Duodenal mucosa (tissue), 2 donors: Measurements from ENCODE around the gene PDLIM7.

Experiments used
- H3K27ac ChIP-seq: one replicate; pipeline ENCODE4 v1.7.0; 2013; ENCODE audit warnings: low read depth, low read length
- H3K27me3 ChIP-seq, 2 donors: one replicate each; pipeline ENCODE4 v1.7.0; 2013; ENCODE audit warnings: low read length in 2 of 2, control low read depth in 1 of 2; ENCODE audit not compliant: insufficient read depth in 2 of 2, control insufficient read depth in 1 of 2
- H3K36me3 ChIP-seq, 2 donors: one replicate each; pipeline ENCODE4 v1.7.0; 2013; ENCODE audit warnings: low read length in 2 of 2, control low read depth in 1 of 2; ENCODE audit not compliant: insufficient read depth in 2 of 2, control insufficient read depth in 1 of 2
- H3K4me1 ChIP-seq, 2 donors: one replicate each; pipeline ENCODE4 v1.7.0; 2013; ENCODE audit warnings: low read length in 2 of 2, control low read depth in 1 of 2; ENCODE audit not compliant: insufficient read depth in 2 of 2, control insufficient read depth in 1 of 2
- H3K4me3 ChIP-seq, 2 donors: one replicate each; pipeline ENCODE4 v1.7.0; 2013; ENCODE audit warnings: low read length in 2 of 2, low read depth in 1 of 2
- H3K9ac ChIP-seq, 2 donors: one replicate each; pipeline ENCODE4 v1.7.0; 2013; ENCODE audit warnings: low read length in 2 of 2, low read depth in 1 of 2
- H3K9me3 ChIP-seq, 2 donors: one replicate each; pipeline ENCODE4 v1.7.0; 2013; ENCODE audit warnings: low read length in 2 of 2, control low read depth in 1 of 2; ENCODE audit not compliant: control insufficient read depth in 1 of 2

PDLIM7 gene

GRCh38 chr5:177434942-177435738 lies 62.3 kb downstream of the PDLIM7 start:
- no peak overlapping the region for H3K27ac ChIP-seq
- H3K9ac ChIP-seq, result no peak overlapping the region
- H3K4me1 ChIP-seq, result peaks cover 11 to 32% of the 10 kb centered on the region in 2 donors
- H3K27me3 ChIP-seq, result no peaks in the 10 kb centered on the region
- H3K9me3 ChIP-seq, result no peaks in the 10 kb centered on the region
- no peak overlapping the region for H3K4me3 ChIP-seq
- peaks cover 53 to 81% of the 10 kb centered on the region in 2 donors for H3K36me3 ChIP-seq

GRCh38 chr5:177434437-177434836 lies 63.0 kb downstream of the PDLIM7 start:
- Histone ChIP-seq H3K27me3 (no peaks in the 10 kb centered on the region), H3K27ac (no peak overlapping the region), H3K4me1 (peaks cover 16 to 39% of the 10 kb centered on the region in 2 donors), H3K36me3 (peaks cover 53 to 78% of the 10 kb centered on the region in 2 donors), H3K4me3 (no peak overlapping the region), H3K9ac (no peak overlapping the region), H3K9me3 (no peaks in the 10 kb centered on the region)

GRCh38 chr5:177433658-177434217 lies 63.7 kb downstream of the PDLIM7 start:
- peaks cover 20 to 41% of the 10 kb centered on the region in 2 donors for H3K4me1 ChIP-seq

More at GRCh38 chr5:177433658-177434217, 63.7 kb downstream of the PDLIM7 start:
- Histone ChIP-seq H3K27ac (no peak overlapping the region), H3K27me3 (no peaks in the 10 kb centered on the region), H3K4me3 (no peak overlapping the region), H3K9ac (no peak overlapping the region), H3K36me3 (peaks cover 53 to 77% of the 10 kb centered on the region in 2 donors), H3K9me3 (no peaks in the 10 kb centered on the region)
